Measurements from ENCODE around the gene MKLN1. TPM values are rescaled to one million over a fixed set of nuclear protein-coding genes. Genes with fewer than 3 reads are reported as not detected.

Gene MKLN1
- total RNA-seq, 2 experiments from 2014 or later = 12.1 to 56.6 TPM

- POLR2A ChIA-PET = interaction anchor here (0.6 to 1.2 kb wide), 5 partner anchors 8 to 137 kb away, joined by 3 to 7 read pairs (median 4); no protein-coding TSS in a partner anchor
- no peak overlapping the region for H3K4me3 ChIP-seq (ENCODE audit: low read depth, low read length, poor library complexity, severe bottlenecking)
- H3K9me3 ChIP-seq (ENCODE audit: low read length) = peaks cover 22% of the 10 kb centered on the region
- CTCF ChIA-PET (ENCODE audit: unreplicated experiment) = no interaction called here
- H3K79me2 ChIP-seq (ENCODE audit: insufficient read depth, low read depth, low read length) = peaks cover 100% of the 10 kb centered on the region
- no peaks in the 10 kb centered on the region for H4K20me1 ChIP-seq (ENCODE audit: insufficient read depth, low read length)
- DNase-seq (ENCODE audit: low spot score) = no peak
- no peaks in the 10 kb centered on the region for H3K9me2 ChIP-seq (ENCODE audit: insufficient read depth, low read length)
- BruUV-seq (replicated peaks) = no TSS peak
- no peak overlapping the region for H3K4me2 ChIP-seq (ENCODE audit: low read length)
- H3K4me1 ChIP-seq (ENCODE audit: insufficient read depth, low read length, poor library complexity, severe bottlenecking) = no peaks in the 10 kb centered on the region
- H2AFZ ChIP-seq (ENCODE audit: low read length) = no peak overlapping the region
- TF ChIP-seq EZH2phosphoT487 (IDR thresholded peaks at IDR 0.05; ENCODE audit: borderline replicate concordance, low read depth, low read length) (no peak), CTCF (conservative IDR thresholded peaks at IDR 0.05; ENCODE audit: low read length) (no peak)
- H3K36me3 ChIP-seq (ENCODE audit: insufficient read depth, low read length) = peaks cover 52% of the 10 kb centered on the region
- intact Hi-C loops (cut with micrococcal nuclease; ENCODE audit: unreplicated experiment) = no loop called here
- H3K27ac ChIP-seq (ENCODE audit: low read depth, low read length, poor library complexity, severe bottlenecking) = no peak overlapping the region
These were observed 11.2 kb downstream of the MKLN1 start for GRCh38 chr7:131338691-131339390.

- Histone ChIP-seq H3K79me2 (ENCODE audit: insufficient read depth, low read depth, low read length) (peaks cover 88% of the 10 kb centered on the region), H3K4me3 (ENCODE audit: low read depth, low read length, poor library complexity, severe bottlenecking) (no peak overlapping the region), H3K9me2 (ENCODE audit: insufficient read depth, low read length) (no peaks in the 10 kb centered on the region), H4K20me1 (ENCODE audit: insufficient read depth, low read length) (no peaks in the 10 kb centered on the region), H3K27ac (ENCODE audit: low read depth, low read length, poor library complexity, severe bottlenecking) (no peak overlapping the region), H3K4me2 (ENCODE audit: low read length) (no peak overlapping the region), H3K4me1 (ENCODE audit: insufficient read depth, low read length, poor library complexity, severe bottlenecking) (no peaks in the 10 kb centered on the region), H3K9me3 (ENCODE audit: low read length) (peaks cover 7% of the 10 kb centered on the region), H3K36me3 (ENCODE audit: insufficient read depth, low read length) (peaks cover 27% of the 10 kb centered on the region), H2AFZ (ENCODE audit: low read length) (no peak overlapping the region)
- ChIA-PET CTCF (ENCODE audit: unreplicated experiment) (no interaction called here), POLR2A (no interaction called here)
- no peak for DNase-seq (ENCODE audit: low spot score)
- intact Hi-C loops (cut with micrococcal nuclease; ENCODE audit: unreplicated experiment) = no loop called here
- no peak for TF ChIP-seq CTCF (conservative IDR thresholded peaks at IDR 0.05; ENCODE audit: low read length)
- no peak for TF ChIP-seq EZH2phosphoT487 (IDR thresholded peaks at IDR 0.05; ENCODE audit: borderline replicate concordance, low read depth, low read length)
- BruUV-seq (replicated peaks) = no TSS peak
These were observed 14.0 kb downstream of the MKLN1 start for GRCh38 chr7:131341690-131342089.

- no peak overlapping the region for H3K4me2 ChIP-seq (ENCODE audit: low read length)
- H3K4me3 ChIP-seq (ENCODE audit: low read depth, low read length, poor library complexity, severe bottlenecking) = no peak overlapping the region
- no peak for DNase-seq (ENCODE audit: low spot score)
- ChIA-PET CTCF (ENCODE audit: unreplicated experiment) (no interaction called here), POLR2A (interaction anchor here (0.7 to 1.1 kb wide), 3 partner anchors 14 to 31 kb away, joined by 3 to 4 read pairs (median 3); no protein-coding TSS in a partner anchor)
- intact Hi-C loops (cut with micrococcal nuclease; ENCODE audit: unreplicated experiment) = no loop called here
- no peak overlapping the region for H3K27ac ChIP-seq (ENCODE audit: low read depth, low read length, poor library complexity, severe bottlenecking)
- no peaks in the 10 kb centered on the region for H3K4me1 ChIP-seq (ENCODE audit: insufficient read depth, low read length, poor library complexity, severe bottlenecking)
- no peak overlapping the region for H2AFZ ChIP-seq (ENCODE audit: low read length)
- BruUV-seq (replicated peaks) = no TSS peak
- H4K20me1 ChIP-seq (ENCODE audit: insufficient read depth, low read length) = peaks cover 5% of the 10 kb centered on the region; the same call in 1 of the 2 replicates
- peaks cover 88% of the 10 kb centered on the region for H3K79me2 ChIP-seq (ENCODE audit: insufficient read depth, low read depth, low read length)
- H3K9me3 ChIP-seq (ENCODE audit: low read length) = no peaks in the 10 kb centered on the region; the same call in 1 of the 2 replicates
- H3K36me3 ChIP-seq (ENCODE audit: insufficient read depth, low read length) = peaks cover 24% of the 10 kb centered on the region
- no peak for TF ChIP-seq EZH2phosphoT487 (IDR thresholded peaks at IDR 0.05; ENCODE audit: borderline replicate concordance, low read depth, low read length)
- TF ChIP-seq CTCF (conservative IDR thresholded peaks at IDR 0.05; ENCODE audit: low read length) = no peak
- no peaks in the 10 kb centered on the region for H3K9me2 ChIP-seq (ENCODE audit: insufficient read depth, low read length)
These were observed 15.3 kb downstream of the MKLN1 start for GRCh38 chr7:131342864-131343442.
